NCI-H2029 (cell line): Measurements from ENCODE around the gene ZFHX3.

ENCODE experiments used
- DNase-seq: peaks from one replicate; lab custom pipeline; 2025; lab: John Stamatoyannopoulos, UW

The ZFHX3 gene

GRCh38 chr16:72950669-72951068, 97.3 kb downstream of the ZFHX3 start:
- no peak for DNase-seq

DNA sequence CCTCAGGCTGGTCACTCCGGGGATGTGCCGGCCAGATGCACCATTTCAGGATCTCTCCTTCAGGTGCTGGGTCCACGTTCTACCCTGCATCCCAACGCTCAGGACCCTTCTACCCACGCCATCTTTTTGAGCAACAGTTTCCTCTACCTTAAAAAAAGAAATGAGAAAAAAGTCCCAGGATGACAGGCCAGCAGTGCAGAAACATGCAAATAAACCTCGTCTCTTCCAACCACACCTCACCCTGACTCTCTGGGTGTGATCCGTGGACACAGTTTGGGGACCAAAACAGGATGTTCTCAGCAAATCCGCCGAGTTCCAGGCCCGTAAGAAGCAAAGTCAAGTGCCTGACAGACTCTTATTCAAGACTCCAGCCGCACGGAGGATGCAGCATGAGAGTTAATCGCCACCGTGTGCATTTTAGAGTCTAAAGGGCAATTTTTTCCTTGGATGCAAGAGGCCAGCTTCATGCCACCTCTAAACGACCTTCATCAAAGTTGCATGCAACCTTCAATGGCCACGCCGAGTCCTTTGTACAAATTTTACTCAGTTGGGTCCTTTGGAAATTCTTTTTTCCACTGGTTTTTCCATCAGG, 99.6 kb downstream of the ZFHX3 start:
- DNase-seq, result no peak

DNA sequence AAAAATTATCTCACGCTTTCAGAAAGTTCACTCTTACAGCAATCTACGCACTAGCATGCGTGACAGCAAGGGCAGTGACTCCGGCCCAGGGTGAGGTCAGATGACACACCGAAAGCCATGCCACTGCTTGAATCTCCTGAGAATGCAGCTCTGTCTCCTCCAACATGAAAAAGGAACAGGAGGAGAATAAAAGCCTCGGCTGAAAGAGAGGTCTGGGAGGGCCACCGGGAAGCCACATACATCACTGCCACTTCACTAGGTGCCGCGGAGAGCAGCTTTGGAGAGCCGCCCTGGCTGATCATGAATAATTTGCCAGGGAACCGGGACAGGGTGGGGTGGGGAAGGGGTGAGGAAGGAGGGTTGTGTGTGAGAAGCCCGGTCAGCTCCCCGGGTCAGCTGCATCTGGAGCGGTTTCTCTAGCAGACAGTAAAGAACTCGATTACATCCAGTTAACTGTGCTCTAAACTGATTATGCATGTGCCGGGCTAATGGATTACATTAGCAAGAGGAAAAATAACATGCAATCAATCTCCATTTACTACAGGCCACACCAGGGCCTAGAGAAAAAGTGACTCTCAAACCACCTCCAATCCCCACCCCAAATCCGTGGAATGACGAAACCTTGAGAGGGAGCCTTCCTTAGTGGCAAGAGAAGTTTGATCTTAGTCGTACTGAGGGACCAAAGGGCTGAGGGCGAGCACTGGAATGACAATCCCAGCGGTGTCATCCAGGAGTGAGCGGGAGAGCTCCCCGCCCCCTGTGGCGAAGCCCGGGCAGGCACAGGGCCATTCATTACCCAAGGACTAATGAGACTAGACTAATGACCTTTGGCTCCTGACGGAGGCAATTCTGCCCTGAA, 100.3 kb downstream of the ZFHX3 start:
- no peak for DNase-seq

DNA sequence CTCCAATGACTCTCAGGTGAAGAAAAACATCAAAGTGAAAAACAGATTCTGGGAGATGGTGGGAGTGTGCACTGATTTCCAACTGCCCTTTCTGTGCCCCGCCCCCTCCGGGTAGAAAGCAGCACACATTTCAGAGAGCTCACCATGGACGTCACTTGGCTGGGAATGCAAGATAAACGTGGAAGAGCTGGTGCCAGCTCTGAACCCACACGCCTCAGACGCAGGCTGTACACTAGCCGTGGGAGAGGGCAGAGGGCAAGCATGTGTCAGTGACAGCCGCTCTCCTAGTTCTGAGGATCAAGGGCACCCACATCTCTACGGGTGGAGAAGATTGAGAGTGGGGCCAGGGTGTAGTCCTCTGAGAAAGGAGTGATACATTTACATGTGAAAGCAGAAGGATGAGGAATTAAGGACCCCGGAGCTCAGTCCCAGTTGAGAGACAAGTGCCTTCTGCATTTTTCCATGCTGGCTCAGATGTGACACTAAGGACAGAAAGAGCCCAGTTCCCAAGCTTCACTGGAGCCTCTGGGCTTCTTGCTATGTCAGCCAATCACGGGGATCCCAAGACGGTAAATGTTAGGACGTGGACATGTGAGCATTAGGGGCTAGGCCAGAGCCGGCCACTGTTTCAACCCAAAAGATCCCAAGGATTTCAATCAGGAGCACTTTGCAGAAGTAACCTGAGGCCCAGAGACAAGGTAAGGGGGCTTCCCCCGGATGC, 101.3 kb downstream of the ZFHX3 start:
- no peak for DNase-seq

DNA sequence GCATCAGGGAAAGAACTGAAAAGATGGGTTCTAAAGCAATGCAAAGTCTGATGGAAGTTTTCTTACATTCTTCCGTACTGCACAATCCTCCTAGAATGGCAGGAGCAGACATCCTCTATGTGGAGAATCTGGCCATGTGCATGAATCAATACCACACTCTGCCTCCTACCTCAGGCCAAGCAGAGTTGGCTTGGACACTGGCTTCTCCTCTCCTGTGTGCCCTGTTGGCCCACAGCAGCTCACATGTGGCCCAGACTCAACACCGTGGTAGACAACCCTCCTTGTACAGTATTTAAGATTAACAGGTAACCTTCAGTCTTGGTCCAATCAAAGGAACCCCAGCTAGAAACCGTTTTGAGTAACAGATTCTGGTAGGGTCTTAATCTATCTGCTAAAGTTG, 101.9 kb downstream of the ZFHX3 start:
- DNase-seq, result no peak

DNA sequence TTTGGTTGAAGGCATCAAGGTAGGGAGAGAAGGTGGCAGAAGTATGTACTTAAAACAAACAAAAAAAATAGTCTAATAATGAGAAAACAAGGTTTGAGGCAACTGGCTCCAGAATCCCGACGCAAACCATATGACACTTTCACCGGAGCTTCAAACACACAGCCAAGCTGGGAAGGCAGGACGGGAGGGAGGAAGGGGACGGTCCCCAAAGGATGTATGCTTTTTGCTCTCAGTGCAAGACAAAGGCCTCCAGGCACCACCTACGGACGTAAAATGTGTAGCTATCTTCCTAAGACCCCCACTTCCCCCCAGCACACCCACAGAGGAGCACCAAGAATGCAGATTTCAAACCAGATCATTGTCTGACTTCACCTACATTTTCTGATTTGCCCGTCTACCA, 102.3 kb downstream of the ZFHX3 start:
- DNase-seq, result no peak

DNA sequence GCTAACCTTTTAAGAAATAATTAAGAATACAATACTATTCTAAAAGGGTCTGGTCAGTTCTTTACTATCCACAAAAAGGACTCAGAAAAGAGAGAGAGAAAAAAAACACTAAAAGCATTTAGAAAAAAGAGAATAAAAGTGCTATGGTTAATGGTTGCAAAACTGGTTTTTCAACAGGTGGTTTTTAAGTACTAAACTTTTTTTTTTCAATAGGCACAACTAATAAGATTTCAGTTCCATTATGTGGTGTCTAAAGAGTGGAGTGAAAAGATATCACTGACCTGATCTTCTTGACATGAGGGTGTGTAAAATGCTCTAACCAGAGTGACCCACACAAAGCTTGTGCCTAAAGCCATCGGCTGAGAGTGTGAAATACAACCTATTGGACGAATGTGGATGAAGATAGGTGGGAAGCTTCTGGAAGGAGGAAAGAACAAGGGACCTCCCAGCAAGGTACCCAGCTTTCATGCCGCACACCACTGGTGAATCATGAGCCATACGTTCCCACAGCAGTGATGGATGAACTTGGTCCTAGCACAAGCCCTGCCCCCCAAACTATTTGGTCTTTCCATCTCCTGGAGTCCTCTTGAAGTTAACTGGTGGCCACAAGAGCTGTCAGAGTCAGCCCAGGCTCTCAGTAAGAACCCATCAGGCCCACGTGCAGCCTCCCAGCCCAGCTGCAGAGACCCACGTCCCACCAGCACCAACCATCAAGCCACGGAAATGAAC, 103.0 kb downstream of the ZFHX3 start:
- DNase-seq, result no peak

- DNase-seq, result no peak
These were observed 105.9 kb downstream of the ZFHX3 start for GRCh38 chr16:72942021-72942420.

DNA sequence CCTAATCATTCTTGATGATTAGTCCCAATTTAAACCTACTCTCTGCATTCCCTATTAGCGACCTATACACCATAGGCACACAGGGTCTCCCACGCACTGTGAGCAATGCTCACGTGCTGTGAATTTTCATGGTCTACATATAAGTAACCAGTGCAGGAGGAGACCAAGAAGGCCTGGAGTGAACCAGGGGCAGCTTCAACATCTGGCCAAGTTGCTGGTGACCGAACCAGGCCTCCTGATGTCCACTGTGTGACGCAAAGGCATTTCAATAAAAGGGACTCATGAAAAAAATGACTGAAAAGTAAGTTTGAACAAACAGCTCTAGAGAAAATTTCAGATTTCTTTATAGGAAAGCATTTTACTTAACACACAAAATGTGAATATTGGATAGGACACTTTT, 107.0 kb downstream of the ZFHX3 start:
- no peak for DNase-seq

DNA sequence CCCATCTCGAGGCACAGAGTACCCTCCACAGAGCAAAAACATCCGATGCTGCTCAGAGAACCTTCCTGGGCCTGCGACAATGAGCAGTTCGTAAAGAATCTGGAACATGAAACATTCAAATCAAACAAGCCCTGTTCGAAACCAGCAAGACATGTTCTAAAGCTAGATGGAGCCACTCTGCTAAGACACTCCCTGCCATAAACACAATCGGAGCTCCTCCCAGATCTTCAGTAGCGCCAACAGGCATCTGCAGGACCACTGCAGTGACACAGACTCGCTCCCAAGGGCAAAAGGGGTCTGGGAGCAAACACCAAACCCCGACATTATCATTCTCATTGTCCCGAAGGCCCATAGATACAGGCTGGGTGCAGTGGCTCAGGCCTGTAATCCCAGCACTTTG, 108.7 kb downstream of the ZFHX3 start:
- no peak for DNase-seq

DNA sequence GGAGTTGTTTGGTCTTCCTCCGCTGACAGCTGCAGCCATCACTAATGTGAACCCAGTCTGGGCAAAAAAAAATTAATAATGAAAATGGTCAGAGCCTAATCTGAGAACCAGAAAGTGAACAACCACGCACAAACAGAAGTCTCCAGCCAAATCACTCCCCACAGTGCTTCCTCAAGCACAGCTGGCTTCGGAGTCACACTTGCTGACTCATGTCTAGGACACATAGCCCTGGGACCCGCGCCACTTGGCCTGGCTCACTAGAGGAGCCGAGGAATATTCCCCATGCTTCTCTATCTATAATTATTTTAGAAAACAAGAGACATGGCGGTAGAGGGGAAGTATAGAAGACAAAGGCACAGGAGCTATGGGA, 109.1 kb downstream of the ZFHX3 start:
- no peak for DNase-seq

DNA sequence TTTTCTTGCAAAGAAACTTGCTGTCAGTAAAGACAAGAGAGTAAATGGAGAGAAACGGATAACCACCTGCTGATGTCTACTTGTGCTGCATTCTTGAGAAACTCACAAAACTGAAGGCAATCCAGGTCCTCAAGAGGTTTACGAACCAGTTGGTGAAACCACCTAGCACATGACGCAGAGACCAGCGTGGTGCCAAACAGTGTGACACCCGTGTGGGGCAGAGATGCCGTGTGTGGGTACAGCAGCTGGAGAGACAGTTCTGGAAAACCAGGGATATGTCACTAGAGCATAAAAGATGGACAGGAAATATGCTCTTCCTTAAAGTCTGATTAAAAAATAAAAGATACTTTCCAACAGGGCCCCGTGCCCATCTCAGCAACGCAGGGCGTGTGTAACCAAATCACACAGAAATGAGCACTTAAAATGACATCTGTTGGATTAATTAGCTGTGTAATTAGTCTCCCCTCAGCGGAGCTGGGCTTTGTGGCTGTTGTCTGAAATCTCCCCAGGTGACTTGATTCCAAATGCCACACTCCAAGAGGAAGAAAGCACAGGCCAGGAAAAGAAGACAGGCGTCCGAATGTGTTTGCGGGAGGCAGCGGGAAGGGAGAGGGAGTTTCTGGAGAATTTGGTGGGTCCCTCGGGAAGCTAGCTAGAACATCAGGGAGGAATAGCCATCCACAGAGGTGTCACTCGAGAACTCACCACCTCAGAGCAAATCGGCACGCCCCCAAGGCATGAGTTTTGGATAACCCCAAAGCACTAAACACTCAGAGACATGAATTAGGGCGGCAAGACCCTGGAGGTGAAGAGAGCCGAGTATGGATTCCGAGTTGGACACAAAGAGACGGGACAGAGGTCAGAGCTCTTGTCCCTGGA, 109.8 kb downstream of the ZFHX3 start:
- no peak for DNase-seq

DNA sequence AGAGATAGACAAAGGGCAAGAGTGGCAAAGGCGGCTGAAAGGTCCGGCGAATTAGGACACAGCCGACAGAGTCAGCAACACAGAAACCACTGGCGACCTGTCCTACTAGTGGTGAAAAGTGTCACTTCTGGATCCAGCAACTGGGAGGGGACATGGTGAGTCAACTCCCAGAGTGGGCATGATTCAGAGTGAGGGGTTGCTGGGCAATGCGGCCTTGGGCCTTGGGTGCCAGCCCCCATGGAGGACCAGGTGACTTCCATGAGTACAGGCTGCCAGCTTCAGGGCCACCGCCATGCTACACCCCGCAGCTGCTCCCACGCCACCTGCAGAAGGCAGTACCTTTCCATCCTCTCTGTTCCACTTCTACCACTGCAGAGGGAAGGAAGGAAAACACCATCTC, 110.6 kb downstream of the ZFHX3 start:
- DNase-seq, result no peak

DNA sequence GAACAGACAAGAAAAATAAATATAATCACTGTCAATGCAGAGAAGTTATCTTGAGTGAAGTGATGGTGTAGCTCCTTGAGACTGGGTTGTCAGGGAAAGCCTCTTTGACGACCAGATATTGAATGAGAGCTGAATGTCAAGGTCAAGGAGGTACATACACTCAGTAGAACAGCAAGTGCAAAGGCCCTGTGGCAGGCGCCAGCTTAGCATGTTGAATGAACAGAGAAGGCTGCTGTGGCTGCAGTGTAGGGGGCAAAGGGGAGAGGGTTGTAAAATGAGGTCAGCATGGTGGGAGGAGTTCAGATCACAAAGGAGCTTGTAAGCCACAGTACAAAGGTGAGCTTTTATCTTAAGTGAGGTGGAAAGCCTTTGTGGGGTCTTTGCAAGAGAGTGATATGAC, 111.5 kb downstream of the ZFHX3 start:
- no peak for DNase-seq

DNA sequence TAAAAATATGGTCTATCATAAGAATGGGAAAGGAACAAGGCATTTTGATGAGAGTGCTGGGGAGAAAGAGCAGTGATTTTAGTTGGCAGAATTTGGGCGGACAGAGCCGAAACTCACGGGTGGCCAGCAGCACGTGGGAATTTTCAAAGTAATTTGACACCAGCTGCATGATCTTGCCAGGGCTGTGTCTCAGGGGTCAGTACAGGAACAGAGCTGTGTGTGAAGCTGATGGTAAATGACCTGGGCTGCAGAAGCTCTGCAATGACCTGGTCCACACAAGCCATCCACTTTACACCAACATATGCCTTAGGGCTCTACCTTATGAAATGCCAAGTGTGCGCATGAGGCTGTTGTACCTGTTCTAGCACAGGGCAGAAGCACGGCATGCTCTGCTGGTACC, 112.0 kb downstream of the ZFHX3 start:
- no peak for DNase-seq

- DNase-seq, result no peak
These were observed 113.1 kb downstream of the ZFHX3 start for GRCh38 chr16:72934636-72935403.

DNA sequence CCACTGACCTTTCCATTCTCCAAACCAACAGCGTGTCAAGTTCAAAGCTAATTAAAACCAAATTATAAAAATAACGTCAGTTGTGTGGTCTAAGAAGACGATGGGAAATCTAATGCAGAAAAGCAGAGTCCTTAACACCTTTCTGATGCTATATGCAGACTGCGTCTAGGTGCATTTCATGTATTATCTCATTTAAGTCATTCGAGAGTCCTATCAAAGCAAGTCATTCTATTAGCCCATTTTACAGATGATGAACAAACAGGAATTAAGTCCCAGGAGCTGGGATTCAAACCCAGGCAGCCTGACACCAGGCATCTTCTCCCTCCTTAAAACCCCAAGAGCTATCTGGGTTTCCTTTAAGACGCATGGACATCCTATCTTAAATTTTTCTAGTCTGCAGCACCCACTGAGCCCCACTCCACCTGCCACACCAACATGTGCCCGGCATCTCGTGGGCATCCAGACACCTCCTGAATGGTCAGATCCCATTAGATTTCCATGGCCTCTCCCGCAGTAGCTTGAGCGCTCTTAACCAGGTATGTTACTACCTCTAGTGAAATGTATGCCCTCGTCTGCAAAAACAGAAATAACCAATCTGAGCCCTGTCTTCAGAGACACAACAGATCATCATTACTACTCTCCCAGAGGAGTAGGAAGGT, 115.1 kb downstream of the ZFHX3 start:
- DNase-seq, result no peak

DNA sequence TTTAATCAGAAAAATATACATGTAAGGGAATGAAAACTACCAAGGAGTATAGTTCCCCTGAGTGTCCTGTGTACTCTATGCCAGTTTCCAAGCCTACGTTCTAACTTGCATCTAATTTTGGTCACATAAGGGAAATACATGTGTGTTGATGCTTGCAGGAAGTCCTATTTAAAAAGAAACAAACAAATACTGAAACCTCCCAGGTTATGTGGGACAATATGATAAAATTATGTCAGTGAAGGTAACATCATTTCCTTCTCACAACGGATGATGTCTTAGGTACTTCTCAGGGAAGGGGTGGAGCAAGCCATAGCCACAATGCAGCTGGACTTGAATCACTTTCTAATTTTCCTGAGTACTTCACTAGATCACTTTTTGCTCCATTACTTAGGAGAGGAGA, 115.9 kb downstream of the ZFHX3 start:
- DNase-seq, result no peak

- DNase-seq, result no peak
These were observed 117.5 kb downstream of the ZFHX3 start for GRCh38 chr16:72930396-72930795.
